GM21367 (cell line): ENCODE data around the gene SRM.
"Not testable (repeated sequence)": the region's sequence is repeated elsewhere in the genome, so short reads cannot be mapped to it uniquely, and the experiment has no call there.

ENCODE experiments used
- ATAC-seq: cut with Tn5 transposase; IDR thresholded peaks from one replicate; pipeline ENCODE4 v1.9.1; 2021; ENCODE audit not compliant: unreplicated experiment

SRM gene

GRCh38 chr1:11045428-11046269, 14.2 kb downstream of the SRM start:
- no peak for ATAC-seq

- no peak for ATAC-seq
Observed at GRCh38 chr1:11044849-11045427, 14.9 kb downstream of the SRM start.

GRCh38 chr1:11044086-11044848, 15.6 kb downstream of the SRM start:
- ATAC-seq: no peak

GRCh38 chr1:11042995-11043874, 16.6 kb downstream of the SRM start:
- ATAC-seq: no peak

GRCh38 chr1:11042065-11042464, 17.8 kb downstream of the SRM start:
- ATAC-seq: no peak

GRCh38 chr1:11041048-11041447, 18.8 kb downstream of the SRM start:
- no peak for ATAC-seq

- not testable (repeated sequence) for ATAC-seq
Observed at GRCh38 chr1:11040105-11040429, 19.8 kb downstream of the SRM start.

- ATAC-seq: no peak
Observed at GRCh38 chr1:11039351-11040104, 20.3 kb downstream of the SRM start.

GRCh38 chr1:11037740-11038182, 22.1 kb downstream of the SRM start:
- ATAC-seq: no peak

GRCh38 chr1:11037019-11037739, 22.6 kb downstream of the SRM start:
- ATAC-seq: not testable (repeated sequence)

- no peak for ATAC-seq
Observed at GRCh38 chr1:11031624-11032262, 28.1 kb downstream of the SRM start.

- ATAC-seq: no peak
Observed at GRCh38 chr1:11030865-11031264, 29.0 kb downstream of the SRM start.

GRCh38 chr1:11028018-11028417, 31.8 kb downstream of the SRM start:
- no peak for ATAC-seq

- no peak for ATAC-seq
Observed at GRCh38 chr1:11027316-11027715, 32.5 kb downstream of the SRM start.

GRCh38 chr1:11026903-11027302, 32.9 kb downstream of the SRM start:
- ATAC-seq: no peak

- ATAC-seq: no peak
Observed at GRCh38 chr1:11026052-11026451, 33.8 kb downstream of the SRM start.

GRCh38 chr1:11025618-11026017, 34.2 kb downstream of the SRM start:
- no peak for ATAC-seq

- ATAC-seq: no peak
Observed at GRCh38 chr1:11024874-11025203, 35.0 kb downstream of the SRM start.

GRCh38 chr1:11024154-11024873, 35.5 kb downstream of the SRM start:
- ATAC-seq: no peak
